Right lobe of liver (tissue), 6 donors: ENCODE data around the gene CMTM2. TPM values are rescaled to one million over a fixed set of nuclear protein-coding genes. Genes with fewer than 3 reads are reported as not detected.
"Not testable (repeated sequence)": the region's sequence is repeated elsewhere in the genome, so short reads cannot be mapped to it uniquely, and the experiment has no call there.

Experiments
- ATAC-seq, 4 donors: fragments of 200-7000 bp; cut with Tn5 transposase; one replicate each; pipeline ENCODE4 v1.9.1; 2020; ENCODE audit warnings: mild to moderate bottlenecking in 4 of 4, moderate library complexity in 4 of 4
- DNase-seq, 3 donors: peaks; one replicate each; pipeline ENCODE4 v3.0.0-alpha.2; 2020
- H3K27ac ChIP-seq, 3 donors: fragments of 200-600 bp; one replicate each; pipeline ENCODE4 v1.8.0; 2022
- H3K27me3 ChIP-seq, 2 donors: fragments of 200-600 bp; one replicate each; pipeline ENCODE4 v1.8.0; 2022
- H3K36me3 ChIP-seq, 4 donors: fragments of 200-600 bp; sonication (generic) in 1 of 4; one replicate each; pipeline versions ENCODE4 v1.5.1 to v1.8.0; 2017 to 2022; ENCODE audit warnings: control low read depth in 1 of 4
- H3K4me1 ChIP-seq, 4 donors: fragments of 200-600 bp; sonication (generic) in 1 of 4; one replicate each; pipeline versions ENCODE4 v1.5.1 to v1.8.0; 2017 to 2022; ENCODE audit warnings: control low read depth in 1 of 4
- H3K4me3 ChIP-seq, 3 donors: fragments of 200-600 bp; one replicate each; pipeline ENCODE4 v1.8.0; 2022
- H3K9me3 ChIP-seq, 4 donors: fragments of 200-600 bp; sonication (generic) in 1 of 4; one replicate each; pipeline versions ENCODE4 v1.5.1 to v1.8.0; 2017 to 2022; ENCODE audit warnings: control low read depth in 1 of 4
- POLR2A ChIP-seq: fragments of 450-650 bp; IDR thresholded peaks from one replicate; pipeline ENCODE4 v1.6.1; 2017; ENCODE audit warnings: antibody characterized with exemption, mild to moderate bottlenecking
- WGBS: methylation state at CpG from one replicate; pipeline ENCODE4 v1.1.6; 2018; ENCODE audit warnings: low coverage, low lambda C conversion rate; ENCODE audit not compliant: insufficient coverage; ENCODE audit errors: missing lambda C conversion rate; 5-methylcytosine and 5-hydroxymethylcytosine counted together
- intact Hi-C, 2 donors: fragments of 100-400 bp; cut with DNase I; formaldehyde crosslinking; loops; one replicate each; pipeline versions ENCODE4 v1.11.2 to v1.14.1; 2022
- total RNA-seq, 6 experiments: library from RNA; depleted of rRNA in 2 of 6; stranded (reverse); fragments of >200 nt in 2 of 6; fragmentation: NEBNext Ultra II Directional in 3 of 6; extraction: Animal tissue kit (Norgen Biotek cat#: 25700) in 3 of 6; gene quantifications; one replicate each; pipeline versions ENCODE4 v1.1.0 to v1.2.4, GENCODE V29; 2016 to 2023
- TF ChIP-seq, protein P1 (sequence below), 4 donors: fragments of 200-600 bp in 3 of 4; fragments of 450-650 bp in 1 of 4; IDR thresholded peaks; one replicate each; pipeline versions ENCODE4 v1.5.1 to v1.8.0; 2016 to 2022; ENCODE audit warnings: antibody characterized with exemption in 4 of 4, mild to moderate bottlenecking in 2 of 4
- donor health status: DM: no; HTN: yes; CAD: no.
- donor health status: DM: no; HTN: no; CAD: no.
- donor health status: DM: no; HTN: no; CAD: no.
- donor health status: DM: no; HTN: yes; CAD: no.
- donor health status: DM: no; HTN: yes; CAD: no.

CMTM2 gene
- total RNA-seq, 6 experiments from 2014 or later: 0.44 to 0.83 (median 0.55) TPM; not detected in 3

DNA sequence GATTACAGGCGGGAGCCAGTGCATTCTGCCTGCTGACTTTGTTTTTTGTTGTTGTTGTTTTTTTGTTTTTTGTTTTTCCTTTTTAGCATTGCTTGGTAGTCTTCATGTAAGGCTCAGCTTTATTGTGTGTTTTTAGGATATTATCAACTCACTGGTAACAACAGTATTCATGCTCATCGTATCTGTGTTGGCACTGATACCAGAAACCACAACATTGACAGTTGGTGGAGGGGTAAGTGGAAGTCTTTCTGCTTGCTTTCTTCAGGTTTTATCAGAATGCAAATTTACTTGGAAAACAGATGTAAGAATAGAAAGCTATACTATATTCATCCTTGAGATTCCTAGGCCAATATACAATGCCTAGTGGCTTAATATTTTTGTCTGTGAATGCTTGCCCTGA lies 16.3 kb upstream of the CMTM2 start:
- no peaks in the 10 kb centered on the region for H3K27me3 ChIP-seq
- H3K27ac ChIP-seq: no peak overlapping the region
- H3K4me1 ChIP-seq: no peaks in the 10 kb centered on the region
- no peak for DNase-seq
- TF ChIP-seq, protein P1, sequence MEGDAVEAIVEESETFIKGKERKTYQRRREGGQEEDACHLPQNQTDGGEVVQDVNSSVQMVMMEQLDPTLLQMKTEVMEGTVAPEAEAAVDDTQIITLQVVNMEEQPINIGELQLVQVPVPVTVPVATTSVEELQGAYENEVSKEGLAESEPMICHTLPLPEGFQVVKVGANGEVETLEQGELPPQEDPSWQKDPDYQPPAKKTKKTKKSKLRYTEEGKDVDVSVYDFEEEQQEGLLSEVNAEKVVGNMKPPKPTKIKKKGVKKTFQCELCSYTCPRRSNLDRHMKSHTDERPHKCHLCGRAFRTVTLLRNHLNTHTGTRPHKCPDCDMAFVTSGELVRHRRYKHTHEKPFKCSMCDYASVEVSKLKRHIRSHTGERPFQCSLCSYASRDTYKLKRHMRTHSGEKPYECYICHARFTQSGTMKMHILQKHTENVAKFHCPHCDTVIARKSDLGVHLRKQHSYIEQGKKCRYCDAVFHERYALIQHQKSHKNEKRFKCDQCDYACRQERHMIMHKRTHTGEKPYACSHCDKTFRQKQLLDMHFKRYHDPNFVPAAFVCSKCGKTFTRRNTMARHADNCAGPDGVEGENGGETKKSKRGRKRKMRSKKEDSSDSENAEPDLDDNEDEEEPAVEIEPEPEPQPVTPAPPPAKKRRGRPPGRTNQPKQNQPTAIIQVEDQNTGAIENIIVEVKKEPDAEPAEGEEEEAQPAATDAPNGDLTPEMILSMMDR (IDR thresholded peaks at IDR 0.05): no peak
- TF ChIP-seq POLR2A: no peak
- no peaks in the 10 kb centered on the region for H3K9me3 ChIP-seq
- WGBS: 87% methylated on average over 2 of the region's 2 CpGs
- H3K4me3 ChIP-seq: no peak overlapping the region
- peaks cover 0 to 3% (median 0%) of the 10 kb centered on the region in 4 donors for H3K36me3 ChIP-seq
- no peak for ATAC-seq
- intact Hi-C loops: no loop called here

DNA sequence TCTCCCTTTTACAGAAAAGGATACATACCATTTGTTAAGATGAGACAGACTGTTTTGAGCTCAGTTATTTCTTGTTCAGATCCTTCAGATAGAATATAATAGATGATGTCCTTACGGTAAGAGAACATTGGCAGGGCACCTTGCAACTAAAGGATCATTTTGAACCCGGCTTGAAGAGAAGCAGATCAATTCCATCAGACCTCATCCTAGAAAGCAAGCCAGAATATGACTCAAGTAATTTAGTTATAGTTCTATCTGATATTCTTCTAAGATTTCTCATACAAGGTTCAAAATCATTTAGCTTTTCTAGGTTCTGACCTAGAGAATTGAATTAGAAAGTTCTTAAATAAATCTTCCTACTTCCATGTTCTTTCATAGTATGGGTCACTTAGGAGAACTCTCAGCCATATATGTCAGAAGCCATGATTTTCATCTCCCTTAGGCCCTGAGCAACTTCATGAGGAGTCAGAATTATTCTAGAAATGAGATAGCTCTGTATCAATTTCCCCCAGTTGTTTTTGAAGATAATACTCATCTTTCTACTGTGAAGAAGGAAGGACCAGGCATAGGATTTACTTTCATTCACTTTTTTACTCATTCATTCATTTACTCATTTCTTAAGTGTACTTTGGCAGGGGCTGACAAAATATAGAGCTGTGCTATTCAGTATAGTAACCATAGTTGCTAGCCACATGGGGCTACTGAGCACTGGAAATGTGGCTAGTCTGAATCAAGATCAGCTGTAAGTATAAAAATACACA lies 15.5 kb upstream of the CMTM2 start:
- no peaks in the 10 kb centered on the region for H3K9me3 ChIP-seq
- H3K4me1 ChIP-seq: no peaks in the 10 kb centered on the region
- no peak for ATAC-seq
- no peak overlapping the region for H3K4me3 ChIP-seq
- H3K36me3 ChIP-seq: peaks cover 0 to 3% (median 0%) of the 10 kb centered on the region in 4 donors
- H3K27ac ChIP-seq: no peak overlapping the region
- intact Hi-C loops: no loop called here
- no peak for DNase-seq
- 93% methylated on average over 2 of the region's 2 CpGs for WGBS
- TF ChIP-seq, protein P1 (IDR thresholded peaks at IDR 0.05): no peak
- no peak for TF ChIP-seq POLR2A
- H3K27me3 ChIP-seq: no peaks in the 10 kb centered on the region

DNA sequence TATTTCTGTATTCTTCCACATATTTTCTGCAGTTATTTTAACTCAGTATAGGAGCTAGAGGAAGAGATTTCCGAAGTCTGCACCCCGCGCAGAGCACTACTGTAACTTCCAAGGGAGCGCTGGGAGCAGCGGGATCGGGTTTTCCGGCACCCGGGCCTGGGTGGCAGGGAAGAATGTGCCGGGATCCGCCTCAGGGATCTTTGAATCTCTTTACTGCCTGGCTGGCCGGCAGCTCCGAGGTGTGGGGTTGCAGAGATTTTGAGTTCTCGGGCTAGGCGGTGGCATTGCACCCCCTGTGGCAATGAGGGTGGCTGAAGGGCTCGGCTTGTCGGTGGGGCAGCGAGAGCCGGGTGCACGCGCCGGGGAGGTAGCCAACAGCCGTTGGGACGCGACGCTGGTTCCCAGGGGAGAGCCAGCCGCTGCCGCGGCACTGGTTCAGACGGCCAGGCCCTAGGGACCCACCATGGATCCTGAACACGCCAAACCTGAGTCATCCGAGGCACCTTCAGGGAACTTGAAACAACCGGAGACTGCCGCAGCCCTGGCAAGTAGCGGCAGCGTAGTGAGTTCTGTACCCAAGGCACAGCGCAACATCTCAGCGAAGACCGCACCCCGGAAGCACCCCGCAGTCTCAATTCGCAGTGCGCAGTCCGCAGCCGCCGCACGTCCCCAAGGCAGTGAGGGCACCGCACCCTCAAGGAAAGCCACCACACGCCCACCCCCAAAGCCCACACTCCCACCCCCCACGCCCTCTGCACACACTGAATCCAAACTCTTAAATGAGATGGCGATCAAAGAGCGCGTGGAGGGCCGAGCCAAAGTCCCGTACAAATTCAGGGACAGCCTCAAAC lies 13.0 kb upstream of the CMTM2 start, which contains the start of gene CMTM1:
TSS of gene CMTM1 (plus strand) at position 389 of the 851 bp plus-strand sequence. CDS start at position 464, 75 bp downstream.
- no peak within 1 kb of the TSS for H3K4me3 ChIP-seq
- DNase-seq (no peak), ATAC-seq (no peak)
- 94% methylated on average over 18 of the region's 54 CpGs for WGBS
- no peaks in the 10 kb centered on the region for H3K4me1 ChIP-seq
- no peaks in the 10 kb centered on the region for H3K27me3 ChIP-seq
- intact Hi-C loops: no loop called here
- TF ChIP-seq POLR2A: no peak
- TF ChIP-seq, protein P1 (IDR thresholded peaks at IDR 0.05): no peak
- H3K27ac ChIP-seq: no peak within 1 kb of the TSS
- H3K36me3 ChIP-seq: no peaks in the 10 kb centered on the region
- H3K9me3 ChIP-seq: no peaks in the 10 kb centered on the region

DNA sequence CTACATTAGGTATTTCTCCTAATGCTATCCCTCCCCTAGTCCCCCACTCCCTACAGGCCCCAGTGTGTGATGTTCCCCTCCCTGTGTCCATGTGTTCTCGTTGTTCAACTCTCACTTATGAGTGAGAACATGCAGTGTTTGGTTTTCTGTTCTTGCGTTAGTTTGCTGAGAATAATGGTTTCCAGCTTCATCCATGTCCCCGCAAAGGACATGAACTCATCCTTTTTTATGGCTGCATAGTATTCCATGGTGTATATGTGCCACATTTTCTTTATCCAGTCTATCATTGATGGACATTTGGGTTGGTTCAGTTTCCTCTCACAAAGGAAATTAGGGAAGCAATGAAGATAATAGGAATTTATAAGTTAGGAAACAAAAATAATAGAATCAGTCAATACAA lies 12.0 kb upstream of the CMTM2 start:
- WGBS: 100% methylated on average over 3 of the region's 3 CpGs
- H3K27me3 ChIP-seq, DNase-seq, intact Hi-C loops, H3K36me3 ChIP-seq, ATAC-seq, H3K27ac ChIP-seq, H3K4me3 ChIP-seq, H3K4me1 ChIP-seq, H3K9me3 ChIP-seq: not testable (repeated sequence)

DNA sequence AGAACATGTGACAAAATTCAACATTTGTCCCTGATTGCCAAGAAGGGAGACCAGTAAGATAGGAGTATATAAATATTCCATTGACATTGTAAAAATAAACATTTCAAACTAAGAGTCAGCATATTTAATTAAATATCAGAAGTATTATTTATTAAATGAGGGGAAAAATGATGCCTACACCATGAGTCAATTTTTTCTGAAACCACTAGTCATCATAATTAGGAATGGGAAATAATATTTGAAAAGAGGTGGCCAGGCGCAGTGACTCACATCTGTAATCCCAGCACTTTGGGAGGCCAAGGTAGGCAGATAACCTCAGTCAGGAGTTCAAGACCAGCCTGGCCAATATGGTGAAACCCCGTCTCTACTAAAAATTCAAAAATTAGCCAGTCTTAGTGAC lies 10.9 kb upstream of the CMTM2 start:
- H3K27me3 ChIP-seq: no peaks in the 10 kb centered on the region
- no peak overlapping the region for H3K27ac ChIP-seq
- 84% methylated on average over 2 of the region's 2 CpGs for WGBS
- DNase-seq (no peak), ATAC-seq (no peak)
- intact Hi-C loops: no loop called here
- no peaks in the 10 kb centered on the region for H3K36me3 ChIP-seq
- no peaks in the 10 kb centered on the region for H3K4me1 ChIP-seq
- no peaks in the 10 kb centered on the region for H3K9me3 ChIP-seq
- TF ChIP-seq, protein P1 (IDR thresholded peaks at IDR 0.05): no peak
- H3K4me3 ChIP-seq: no peak overlapping the region
